HepG2 (cell line): Measurements from ENCODE around the gene PPP1R9B. TPM values are rescaled to one million over a fixed set of nuclear protein-coding genes. Genes with fewer than 3 reads are reported as not detected.

Experiments
- GATAD1 ChIP-seq: IDR thresholded peaks from 2 replicates; pipeline ENCODE4 v1.6.1; 2016; ENCODE audit warnings: missing genetic modification reagents, missing compliant biosample characterization
- GTF3A ChIP-seq: sonication (generic); formaldehyde crosslinking; conservative IDR thresholded peaks from 2 replicates; pipeline ENCODE4 v1.4.0; 2020; ENCODE audit warnings: mild to moderate bottlenecking, missing genetic modification reagents
- NCOA2 ChIP-seq: sonication (generic); formaldehyde crosslinking; IDR thresholded peaks from 2 replicates; pipeline ENCODE4 v1.8.0; 2022; ENCODE audit warnings: inconsistent platforms
- RXRA ChIP-seq: sonication (generic); formaldehyde crosslinking; IDR thresholded peaks from 2 replicates; pipeline ENCODE4 v1.5.1; 2020; ENCODE audit warnings: missing genetic modification reagents
- SIX4 ChIP-seq: sonication (generic); formaldehyde crosslinking; IDR thresholded peaks from 2 replicates; pipeline ENCODE4 v1.4.0; 2020; ENCODE audit warnings: missing genetic modification reagents
- ZFP90 ChIP-seq: sonication (generic); formaldehyde crosslinking; IDR thresholded peaks from 2 replicates; pipeline ENCODE4 v1.8.0; 2022; ENCODE audit warnings: missing genetic modification reagents, mild to moderate bottlenecking, inconsistent platforms, borderline replicate concordance
- ZNF326 ChIP-seq: sonication (generic); formaldehyde crosslinking; IDR thresholded peaks from 2 replicates; pipeline ENCODE4 v1.4.0; 2020; ENCODE audit warnings: missing genetic modification reagents, borderline replicate concordance
- ZNF607 ChIP-seq: sonication (generic); formaldehyde crosslinking; IDR thresholded peaks from 2 replicates; pipeline ENCODE4 v1.5.1; 2020; ENCODE audit warnings: missing genetic modification reagents, mild to moderate bottlenecking, borderline replicate concordance
- ZNF780A ChIP-seq: sonication (generic); formaldehyde crosslinking; IDR thresholded peaks from 2 replicates; pipeline ENCODE4 v1.8.0; 2022; ENCODE audit warnings: mild to moderate bottlenecking, missing genetic modification reagents, moderate library complexity
- polyA plus RNA-seq, 8 experiments: library from polyadenylated mRNA; depleted of rRNA in 3 of 8; stranded (reverse) in 7 of 8; unstranded in 1 of 8; fragments of >200 nt; fragmentation: Illumina TruSeq in 4 of 8; extraction: Trizol in 4 of 8; gene quantifications; 2 replicates each; pipeline versions ENCODE4 v1.2.1 to v1.2.3, GENCODE V29; 2011 to 2016; ENCODE audit warnings: low read depth in 4 of 8, missing spikeins in 1 of 8, mixed read lengths in 1 of 8; ENCODE audit not compliant: insufficient read depth in 1 of 8
- total RNA-seq, 5 experiments: library from RNA; depleted of rRNA; stranded (reverse); fragments of >200 nt; fragmentation: Illumina TruSeq; extraction: Trizol; gene quantifications; 2 replicates each; pipeline ENCODE4 v1.2.3, GENCODE V29; 2016; ENCODE audit warnings: low read depth in 1 of 5
- TF ChIP-seq, protein P1 (sequence below): sonication (generic); formaldehyde crosslinking; IDR thresholded peaks from one replicate; pipeline ENCODE4 v1.5.1; 2020; ENCODE audit warnings: mild to moderate bottlenecking, missing genetic modification reagents; ENCODE audit errors: not compliant biosample characterization
- TF ChIP-seq, protein P2 (sequence below): sonication (generic); formaldehyde crosslinking; IDR thresholded peaks from 2 replicates; pipeline ENCODE4; 2020; ENCODE audit warnings: missing genetic modification reagents, mild to moderate bottlenecking, borderline replicate concordance
- TF ChIP-seq, protein P3 (sequence below): sonication (generic); formaldehyde crosslinking; IDR thresholded peaks from 2 replicates; pipeline ENCODE4 v1.9.0; 2021; ENCODE audit warnings: missing genetic modification reagents, borderline replicate concordance
- TF ChIP-seq, protein P4 (sequence below): sonication (generic); formaldehyde crosslinking; IDR thresholded peaks from 2 replicates; pipeline ENCODE4 v1.4.0; 2020; ENCODE audit warnings: missing genetic modification reagents, mild to moderate bottlenecking, borderline replicate concordance
- TF ChIP-seq, protein P5 (sequence below): sonication (generic); formaldehyde crosslinking; IDR thresholded peaks from 2 replicates; pipeline ENCODE4 v1.5.0; 2020; ENCODE audit warnings: missing genetic modification reagents

PPP1R9B gene
- total and polyA plus RNA-seq, 2 of the 13 experiments (the other 11 are each of a cell fraction or from before 2014, with no cell fraction given), result 9.4 to 15.8 TPM

DNA sequence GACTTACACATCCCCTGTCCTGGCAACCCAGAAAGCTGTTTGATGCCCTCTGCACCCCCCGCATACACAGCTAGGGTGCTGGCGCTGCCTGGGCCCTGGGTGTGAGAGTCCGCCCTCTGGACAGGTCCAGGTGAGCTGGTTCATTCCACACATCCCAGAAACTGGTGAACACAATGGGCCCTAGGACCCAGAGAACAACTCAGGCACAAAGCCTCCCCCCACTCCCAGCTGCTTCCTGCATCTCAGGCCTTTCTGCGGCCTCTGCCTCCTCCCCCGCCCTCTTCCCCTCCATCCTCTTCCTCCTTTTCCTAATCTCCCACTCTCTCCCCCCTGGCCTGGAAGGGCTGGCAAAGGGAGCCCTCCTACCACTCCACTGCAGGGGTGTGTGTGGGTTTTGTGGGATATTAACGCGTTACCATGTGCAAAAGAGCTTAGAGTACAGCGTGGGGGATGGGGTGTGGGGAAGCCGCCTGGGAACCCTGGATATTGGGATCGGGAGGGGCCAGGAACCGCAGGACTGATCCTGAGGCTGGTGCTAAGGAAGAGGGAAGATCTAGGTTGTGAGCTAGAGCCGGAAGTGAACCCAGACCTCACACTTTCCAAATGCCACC is 1.6 kb upstream of the PPP1R9B start (continued):
- TF ChIP-seq, protein P1, sequence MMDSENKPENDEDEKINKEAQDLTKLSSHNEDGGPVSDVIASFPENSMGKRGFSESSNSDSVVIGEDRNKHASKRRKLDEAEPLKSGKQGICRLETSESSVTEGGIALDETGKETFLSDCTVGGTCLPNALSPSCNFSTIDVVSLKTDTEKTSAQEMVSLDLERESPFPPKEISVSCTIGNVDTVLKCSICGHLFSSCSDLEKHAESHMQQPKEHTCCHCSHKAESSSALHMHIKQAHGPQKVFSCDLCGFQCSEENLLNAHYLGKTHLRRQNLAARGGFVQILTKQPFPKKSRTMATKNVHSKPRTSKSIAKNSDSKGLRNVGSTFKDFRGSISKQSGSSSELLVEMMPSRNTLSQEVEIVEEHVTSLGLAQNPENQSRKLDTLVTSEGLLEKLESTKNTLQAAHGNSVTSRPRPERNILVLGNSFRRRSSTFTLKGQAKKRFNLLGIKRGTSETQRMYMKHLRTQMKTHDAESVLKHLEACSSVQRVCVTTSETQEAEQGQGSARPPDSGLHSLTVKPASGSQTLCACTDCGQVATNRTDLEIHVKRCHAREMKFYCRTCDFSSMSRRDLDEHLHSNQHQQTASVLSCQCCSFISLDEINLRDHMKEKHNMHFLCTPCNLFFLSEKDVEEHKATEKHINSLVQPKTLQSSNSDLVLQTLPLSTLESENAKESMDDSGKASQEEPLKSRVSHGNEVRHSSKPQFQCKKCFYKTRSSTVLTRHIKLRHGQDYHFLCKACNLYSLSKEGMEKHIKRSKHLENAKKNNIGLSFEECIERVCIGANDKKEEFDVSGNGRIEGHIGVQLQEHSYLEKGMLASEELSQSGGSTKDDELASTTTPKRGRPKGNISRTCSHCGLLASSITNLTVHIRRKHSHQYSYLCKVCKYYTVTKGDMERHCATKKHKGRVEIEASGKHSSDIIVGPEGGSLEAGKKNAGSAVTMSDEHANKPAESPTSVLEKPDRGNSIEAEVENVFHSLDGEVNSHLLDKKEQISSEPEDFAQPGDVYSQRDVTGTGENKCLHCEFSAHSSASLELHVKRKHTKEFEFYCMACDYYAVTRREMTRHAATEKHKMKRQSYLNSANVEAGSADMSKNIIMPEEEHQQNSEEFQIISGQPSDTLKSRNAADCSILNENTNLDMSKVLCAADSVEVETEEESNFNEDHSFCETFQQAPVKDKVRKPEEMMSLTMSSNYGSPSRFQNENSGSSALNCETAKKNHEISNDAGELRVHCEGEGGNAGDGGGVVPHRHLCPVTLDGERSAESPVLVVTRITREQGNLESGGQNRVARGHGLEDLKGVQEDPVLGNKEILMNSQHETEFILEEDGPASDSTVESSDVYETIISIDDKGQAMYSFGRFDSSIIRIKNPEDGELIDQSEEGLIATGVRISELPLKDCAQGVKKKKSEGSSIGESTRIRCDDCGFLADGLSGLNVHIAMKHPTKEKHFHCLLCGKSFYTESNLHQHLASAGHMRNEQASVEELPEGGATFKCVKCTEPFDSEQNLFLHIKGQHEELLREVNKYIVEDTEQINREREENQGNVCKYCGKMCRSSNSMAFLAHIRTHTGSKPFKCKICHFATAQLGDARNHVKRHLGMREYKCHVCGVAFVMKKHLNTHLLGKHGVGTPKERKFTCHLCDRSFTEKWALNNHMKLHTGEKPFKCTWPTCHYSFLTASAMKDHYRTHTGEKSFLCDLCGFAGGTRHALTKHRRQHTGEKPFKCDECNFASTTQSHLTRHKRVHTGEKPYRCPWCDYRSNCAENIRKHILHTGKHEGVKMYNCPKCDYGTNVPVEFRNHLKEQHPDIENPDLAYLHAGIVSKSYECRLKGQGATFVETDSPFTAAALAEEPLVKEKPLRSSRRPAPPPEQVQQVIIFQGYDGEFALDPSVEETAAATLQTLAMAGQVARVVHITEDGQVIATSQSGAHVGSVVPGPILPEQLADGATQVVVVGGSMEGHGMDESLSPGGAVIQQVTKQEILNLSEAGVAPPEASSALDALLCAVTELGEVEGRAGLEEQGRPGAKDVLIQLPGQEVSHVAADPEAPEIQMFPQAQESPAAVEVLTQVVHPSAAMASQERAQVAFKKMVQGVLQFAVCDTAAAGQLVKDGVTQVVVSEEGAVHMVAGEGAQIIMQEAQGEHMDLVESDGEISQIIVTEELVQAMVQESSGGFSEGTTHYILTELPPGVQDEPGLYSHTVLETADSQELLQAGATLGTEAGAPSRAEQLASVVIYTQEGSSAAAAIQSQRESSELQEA (CRISPR knock-in tag), result no peak
- TF ChIP-seq ZNF607 (CRISPR knock-in tag), result peak; percentile 75; the same call in 1 of the 2 replicates
- TF ChIP-seq, protein P2, sequence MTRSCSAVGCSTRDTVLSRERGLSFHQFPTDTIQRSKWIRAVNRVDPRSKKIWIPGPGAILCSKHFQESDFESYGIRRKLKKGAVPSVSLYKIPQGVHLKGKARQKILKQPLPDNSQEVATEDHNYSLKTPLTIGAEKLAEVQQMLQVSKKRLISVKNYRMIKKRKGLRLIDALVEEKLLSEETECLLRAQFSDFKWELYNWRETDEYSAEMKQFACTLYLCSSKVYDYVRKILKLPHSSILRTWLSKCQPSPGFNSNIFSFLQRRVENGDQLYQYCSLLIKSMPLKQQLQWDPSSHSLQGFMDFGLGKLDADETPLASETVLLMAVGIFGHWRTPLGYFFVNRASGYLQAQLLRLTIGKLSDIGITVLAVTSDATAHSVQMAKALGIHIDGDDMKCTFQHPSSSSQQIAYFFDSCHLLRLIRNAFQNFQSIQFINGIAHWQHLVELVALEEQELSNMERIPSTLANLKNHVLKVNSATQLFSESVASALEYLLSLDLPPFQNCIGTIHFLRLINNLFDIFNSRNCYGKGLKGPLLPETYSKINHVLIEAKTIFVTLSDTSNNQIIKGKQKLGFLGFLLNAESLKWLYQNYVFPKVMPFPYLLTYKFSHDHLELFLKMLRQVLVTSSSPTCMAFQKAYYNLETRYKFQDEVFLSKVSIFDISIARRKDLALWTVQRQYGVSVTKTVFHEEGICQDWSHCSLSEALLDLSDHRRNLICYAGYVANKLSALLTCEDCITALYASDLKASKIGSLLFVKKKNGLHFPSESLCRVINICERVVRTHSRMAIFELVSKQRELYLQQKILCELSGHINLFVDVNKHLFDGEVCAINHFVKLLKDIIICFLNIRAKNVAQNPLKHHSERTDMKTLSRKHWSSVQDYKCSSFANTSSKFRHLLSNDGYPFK (CRISPR knock-in tag), result 0 out of 2 replicates have a peak, but pooled peaks have one; percentile 45
- TF ChIP-seq, protein P3, sequence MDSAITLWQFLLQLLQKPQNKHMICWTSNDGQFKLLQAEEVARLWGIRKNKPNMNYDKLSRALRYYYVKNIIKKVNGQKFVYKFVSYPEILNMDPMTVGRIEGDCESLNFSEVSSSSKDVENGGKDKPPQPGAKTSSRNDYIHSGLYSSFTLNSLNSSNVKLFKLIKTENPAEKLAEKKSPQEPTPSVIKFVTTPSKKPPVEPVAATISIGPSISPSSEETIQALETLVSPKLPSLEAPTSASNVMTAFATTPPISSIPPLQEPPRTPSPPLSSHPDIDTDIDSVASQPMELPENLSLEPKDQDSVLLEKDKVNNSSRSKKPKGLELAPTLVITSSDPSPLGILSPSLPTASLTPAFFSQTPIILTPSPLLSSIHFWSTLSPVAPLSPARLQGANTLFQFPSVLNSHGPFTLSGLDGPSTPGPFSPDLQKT, result no peak
- no peak for TF ChIP-seq ZNF780A (CRISPR knock-in tag)
- TF ChIP-seq, protein P4, sequence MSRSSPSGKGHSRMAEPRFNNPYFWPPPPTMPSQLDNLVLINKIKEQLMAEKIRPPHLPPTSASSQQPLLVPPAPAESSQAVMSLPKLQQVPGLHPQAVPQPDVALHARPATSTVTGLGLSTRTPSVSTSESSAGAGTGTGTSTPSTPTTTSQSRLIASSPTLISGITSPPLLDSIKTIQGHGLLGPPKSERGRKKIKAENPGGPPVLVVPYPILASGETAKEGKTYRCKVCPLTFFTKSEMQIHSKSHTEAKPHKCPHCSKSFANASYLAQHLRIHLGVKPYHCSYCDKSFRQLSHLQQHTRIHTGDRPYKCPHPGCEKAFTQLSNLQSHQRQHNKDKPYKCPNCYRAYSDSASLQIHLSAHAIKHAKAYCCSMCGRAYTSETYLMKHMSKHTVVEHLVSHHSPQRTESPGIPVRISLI, result 0 out of 2 replicates have a peak, but pooled peaks have one; percentile 29
- TF ChIP-seq SIX4 (CRISPR knock-in tag), result no peak
- no peak for TF ChIP-seq NCOA2 (CRISPR knock-in tag)
- peak; percentile 44; the same call in 1 of the 2 replicates for TF ChIP-seq RXRA (CRISPR knock-in tag)
- no peak; the same call in 1 of the 2 replicates for TF ChIP-seq ZFP90 (CRISPR knock-in tag)
- peak; percentile 79 for TF ChIP-seq GATAD1
- TF ChIP-seq ZNF326 (CRISPR knock-in tag), result no peak
- TF ChIP-seq, protein P5, sequence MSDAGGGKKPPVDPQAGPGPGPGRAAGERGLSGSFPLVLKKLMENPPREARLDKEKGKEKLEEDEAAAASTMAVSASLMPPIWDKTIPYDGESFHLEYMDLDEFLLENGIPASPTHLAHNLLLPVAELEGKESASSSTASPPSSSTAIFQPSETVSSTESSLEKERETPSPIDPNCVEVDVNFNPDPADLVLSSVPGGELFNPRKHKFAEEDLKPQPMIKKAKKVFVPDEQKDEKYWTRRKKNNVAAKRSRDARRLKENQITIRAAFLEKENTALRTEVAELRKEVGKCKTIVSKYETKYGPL (CRISPR knock-in tag), result no peak
- no peak; the same call in 1 of the 2 replicates for TF ChIP-seq GTF3A (CRISPR knock-in tag)
